D721Med (cell line): ENCODE measurements around the gene FAF2.
"Not testable (repeated sequence)": the region's sequence is repeated elsewhere in the genome, so short reads cannot be mapped to it uniquely, and the experiment has no call there.

Source experiments
- DNase-seq: peaks from one replicate; pipeline ENCODE4 v3.0.0; 2011; ENCODE audit warnings: low spot score; ENCODE audit not compliant: insufficient read length
- FAIRE-seq: peaks from 2 replicates; lab custom pipeline; 2011; peaks lifted over from hg19 to GRCh38; lab: Jason Lieb, UNC
- CTCF ChIP-seq: IDR thresholded peaks from 2 replicates; pipeline ENCODE4 v1.5.1; 2012; ENCODE audit warnings: mild to moderate bottlenecking, control low read depth; ENCODE audit not compliant: insufficient read depth; ENCODE audit errors: missing control alignments

The FAF2 gene

GRCh38 chr5:176447978-176448608 is at the start of gene FAF2:
Gene FAF2, plus strand, starts transcription at chr5:176448385. Its CDS starts 23 bp downstream, at chr5:176448408.
- FAIRE-seq (no peak), DNase-seq (peak; percentile 96)
- peak; percentile 79 for TF ChIP-seq CTCF

- DNase-seq = no peak
- no peak for FAIRE-seq
- TF ChIP-seq CTCF = no peak
Observed at GRCh38 chr5:176400382-176401156, 47.6 kb upstream of the FAF2 start.

- FAIRE-seq = no peak
- DNase-seq = no peak
- no peak for TF ChIP-seq CTCF
Observed at GRCh38 chr5:176401281-176402205, 46.6 kb upstream of the FAF2 start.

- TF ChIP-seq CTCF = no peak
- no peak for FAIRE-seq
- no peak for DNase-seq
Observed at GRCh38 chr5:176405656-176406435, 42.3 kb upstream of the FAF2 start.

- TF ChIP-seq CTCF = no peak
- DNase-seq (peak; percentile 91), FAIRE-seq (peak; percentile 96)
Observed at GRCh38 chr5:176406436-176407052, 41.6 kb upstream of the FAF2 start.

GRCh38 chr5:176407456-176408251 is 40.5 kb upstream of the FAF2 start:
- no peak for TF ChIP-seq CTCF
- FAIRE-seq (no peak), DNase-seq (no peak)

GRCh38 chr5:176408252-176408573 is 40.0 kb upstream of the FAF2 start:
- DNase-seq, FAIRE-seq: not testable (repeated sequence)
